ENCODE data around the gene NEDD4L.
"Not testable (repeated sequence)": the region's sequence is repeated elsewhere in the genome, so short reads cannot be mapped to it uniquely, and the experiment has no call there.

The NEDD4L gene

GRCh38 chr18:58156516-58156915 is 112.5 kb downstream of the NEDD4L start:
- Histone ChIP-seq H3K36me3 (ENCODE audit: control insufficient read depth, insufficient read depth, low read length) (no peaks in the 10 kb centered on the region), H3K4me3 (ENCODE audit: low read length) (no peak overlapping the region), H3K9ac (ENCODE audit: low read length) (no peak overlapping the region), H3K27me3 (ENCODE audit: control insufficient read depth, insufficient read depth, low read length) (no peaks in the 10 kb centered on the region), H3K4me1 (ENCODE audit: control insufficient read depth, insufficient read depth, low read length) (peaks cover 22% of the 10 kb centered on the region), H3K9me3 (ENCODE audit: control insufficient read depth, low read length) (no peaks in the 10 kb centered on the region)

GRCh38 chr18:58157237-58157636 is 113.2 kb downstream of the NEDD4L start:
- no peak overlapping the region for H3K9ac ChIP-seq (ENCODE audit: low read length)
- peaks cover 22% of the 10 kb centered on the region for H3K4me1 ChIP-seq (ENCODE audit: control insufficient read depth, insufficient read depth, low read length)
- no peaks in the 10 kb centered on the region for H3K27me3 ChIP-seq (ENCODE audit: control insufficient read depth, insufficient read depth, low read length)
- no peaks in the 10 kb centered on the region for H3K36me3 ChIP-seq (ENCODE audit: control insufficient read depth, insufficient read depth, low read length)
- no peak overlapping the region for H3K4me3 ChIP-seq (ENCODE audit: low read length)
- no peaks in the 10 kb centered on the region for H3K9me3 ChIP-seq (ENCODE audit: control insufficient read depth, low read length)

GRCh38 chr18:58158008-58158407 is 114.0 kb downstream of the NEDD4L start:
- Histone ChIP-seq H3K4me1 (ENCODE audit: control insufficient read depth, insufficient read depth, low read length) (peaks cover 22% of the 10 kb centered on the region), H3K36me3 (ENCODE audit: control insufficient read depth, insufficient read depth, low read length) (no peaks in the 10 kb centered on the region)

GRCh38 chr18:58158459-58158858 is 114.4 kb downstream of the NEDD4L start:
- H3K9ac ChIP-seq (ENCODE audit: low read length): no peak overlapping the region
- H3K36me3 ChIP-seq (ENCODE audit: control insufficient read depth, insufficient read depth, low read length): no peaks in the 10 kb centered on the region
- H3K4me1 ChIP-seq (ENCODE audit: control insufficient read depth, insufficient read depth, low read length): peaks cover 22% of the 10 kb centered on the region
- H3K27me3 ChIP-seq (ENCODE audit: control insufficient read depth, insufficient read depth, low read length): no peaks in the 10 kb centered on the region
- H3K4me3 ChIP-seq (ENCODE audit: low read length): no peak overlapping the region
- H3K9me3 ChIP-seq (ENCODE audit: control insufficient read depth, low read length): no peaks in the 10 kb centered on the region

More at GRCh38 chr18:58158008-58158407, 114.0 kb downstream of the NEDD4L start:
- H3K9ac ChIP-seq (ENCODE audit: low read length): no peak overlapping the region
- H3K27me3 ChIP-seq (ENCODE audit: control insufficient read depth, insufficient read depth, low read length): no peaks in the 10 kb centered on the region
- H3K4me3 ChIP-seq (ENCODE audit: low read length): no peak overlapping the region
- H3K9me3 ChIP-seq (ENCODE audit: control insufficient read depth, low read length): no peaks in the 10 kb centered on the region

GRCh38 chr18:58161659-58162058 is 117.6 kb downstream of the NEDD4L start:
- H3K9me3 ChIP-seq (ENCODE audit: control insufficient read depth, low read length): no peaks in the 10 kb centered on the region
- H3K9ac ChIP-seq (ENCODE audit: low read length): no peak overlapping the region
- H3K36me3 ChIP-seq (ENCODE audit: control insufficient read depth, insufficient read depth, low read length): no peaks in the 10 kb centered on the region
- H3K27me3 ChIP-seq (ENCODE audit: control insufficient read depth, insufficient read depth, low read length): no peaks in the 10 kb centered on the region
- no peak overlapping the region for H3K4me3 ChIP-seq (ENCODE audit: low read length)
- H3K4me1 ChIP-seq (ENCODE audit: control insufficient read depth, insufficient read depth, low read length): peaks cover 20% of the 10 kb centered on the region

GRCh38 chr18:58162127-58162526 is 118.1 kb downstream of the NEDD4L start:
- Histone ChIP-seq H3K4me3 (ENCODE audit: low read length) (no peak overlapping the region), H3K9ac (ENCODE audit: low read length) (no peak overlapping the region), H3K4me1 (ENCODE audit: control insufficient read depth, insufficient read depth, low read length) (peaks cover 15% of the 10 kb centered on the region), H3K27me3 (ENCODE audit: control insufficient read depth, insufficient read depth, low read length) (no peaks in the 10 kb centered on the region), H3K36me3 (ENCODE audit: control insufficient read depth, insufficient read depth, low read length) (no peaks in the 10 kb centered on the region), H3K9me3 (ENCODE audit: control insufficient read depth, low read length) (no peaks in the 10 kb centered on the region)

- no peaks in the 10 kb centered on the region for H3K9me3 ChIP-seq (ENCODE audit: control insufficient read depth, low read length)
- H3K9ac ChIP-seq (ENCODE audit: low read length): no peak overlapping the region
- H3K27me3 ChIP-seq (ENCODE audit: control insufficient read depth, insufficient read depth, low read length): no peaks in the 10 kb centered on the region
- peaks cover 14% of the 10 kb centered on the region for H3K4me1 ChIP-seq (ENCODE audit: control insufficient read depth, insufficient read depth, low read length)
- no peaks in the 10 kb centered on the region for H3K36me3 ChIP-seq (ENCODE audit: control insufficient read depth, insufficient read depth, low read length)
- H3K4me3 ChIP-seq (ENCODE audit: low read length): no peak overlapping the region
Observed at GRCh38 chr18:58163004-58163590, 119.1 kb downstream of the NEDD4L start.

- H3K36me3 ChIP-seq (ENCODE audit: control insufficient read depth, insufficient read depth, low read length): no peaks in the 10 kb centered on the region
- no peaks in the 10 kb centered on the region for H3K27me3 ChIP-seq (ENCODE audit: control insufficient read depth, insufficient read depth, low read length)
- H3K4me3 ChIP-seq (ENCODE audit: low read length): no peak overlapping the region
- no peak overlapping the region for H3K9ac ChIP-seq (ENCODE audit: low read length)
- H3K9me3 ChIP-seq (ENCODE audit: control insufficient read depth, low read length): no peaks in the 10 kb centered on the region
- H3K4me1 ChIP-seq (ENCODE audit: control insufficient read depth, insufficient read depth, low read length): no peaks in the 10 kb centered on the region
Observed at GRCh38 chr18:58166278-58166844, 122.3 kb downstream of the NEDD4L start.

- no peak overlapping the region for H3K4me3 ChIP-seq (ENCODE audit: low read length)
Observed at GRCh38 chr18:58167073-58167472, 123.0 kb downstream of the NEDD4L start.

GRCh38 chr18:58168221-58168620 is 124.2 kb downstream of the NEDD4L start:
- H3K27me3 ChIP-seq (ENCODE audit: control insufficient read depth, insufficient read depth, low read length): no peaks in the 10 kb centered on the region
- no peak overlapping the region for H3K9ac ChIP-seq (ENCODE audit: low read length)
- H3K36me3 ChIP-seq (ENCODE audit: control insufficient read depth, insufficient read depth, low read length): no peaks in the 10 kb centered on the region
- no peak overlapping the region for H3K4me3 ChIP-seq (ENCODE audit: low read length)
- H3K9me3 ChIP-seq (ENCODE audit: control insufficient read depth, low read length): no peaks in the 10 kb centered on the region
- H3K4me1 ChIP-seq (ENCODE audit: control insufficient read depth, insufficient read depth, low read length): no peaks in the 10 kb centered on the region

More at GRCh38 chr18:58167073-58167472, 123.0 kb downstream of the NEDD4L start:
- no peaks in the 10 kb centered on the region for H3K36me3 ChIP-seq (ENCODE audit: control insufficient read depth, insufficient read depth, low read length)
- H3K9ac ChIP-seq (ENCODE audit: low read length): no peak overlapping the region
- no peaks in the 10 kb centered on the region for H3K9me3 ChIP-seq (ENCODE audit: control insufficient read depth, low read length)
- no peaks in the 10 kb centered on the region for H3K27me3 ChIP-seq (ENCODE audit: control insufficient read depth, insufficient read depth, low read length)
- no peaks in the 10 kb centered on the region for H3K4me1 ChIP-seq (ENCODE audit: control insufficient read depth, insufficient read depth, low read length)

- no peak overlapping the region for H3K4me3 ChIP-seq (ENCODE audit: low read length)
- no peaks in the 10 kb centered on the region for H3K4me1 ChIP-seq (ENCODE audit: control insufficient read depth, insufficient read depth, low read length)
- no peak overlapping the region for H3K9ac ChIP-seq (ENCODE audit: low read length)
- H3K27me3 ChIP-seq (ENCODE audit: control insufficient read depth, insufficient read depth, low read length): no peaks in the 10 kb centered on the region
- H3K9me3 ChIP-seq (ENCODE audit: control insufficient read depth, low read length): no peaks in the 10 kb centered on the region
- H3K36me3 ChIP-seq (ENCODE audit: control insufficient read depth, insufficient read depth, low read length): no peaks in the 10 kb centered on the region
Observed at GRCh38 chr18:58168993-58169392, 125.0 kb downstream of the NEDD4L start.

- Histone ChIP-seq H3K36me3 (ENCODE audit: control insufficient read depth, insufficient read depth, low read length) (no peaks in the 10 kb centered on the region), H3K4me1 (ENCODE audit: control insufficient read depth, insufficient read depth, low read length) (no peaks in the 10 kb centered on the region), H3K9ac (ENCODE audit: low read length) (no peak overlapping the region)
Observed at GRCh38 chr18:58169472-58169871, 125.4 kb downstream of the NEDD4L start.

GRCh38 chr18:58170036-58170435 is 126.0 kb downstream of the NEDD4L start:
- H3K4me3 ChIP-seq (ENCODE audit: low read length); H3K36me3 ChIP-seq (ENCODE audit: control insufficient read depth, insufficient read depth, low read length); H3K4me1 ChIP-seq (ENCODE audit: control insufficient read depth, insufficient read depth, low read length); H3K27me3 ChIP-seq (ENCODE audit: control insufficient read depth, insufficient read depth, low read length); H3K9ac ChIP-seq (ENCODE audit: low read length); H3K9me3 ChIP-seq (ENCODE audit: control insufficient read depth, low read length): not testable (repeated sequence)

More at GRCh38 chr18:58169472-58169871, 125.4 kb downstream of the NEDD4L start:
- Histone ChIP-seq H3K9me3 (ENCODE audit: control insufficient read depth, low read length) (no peaks in the 10 kb centered on the region), H3K4me3 (ENCODE audit: low read length) (no peak overlapping the region), H3K27me3 (ENCODE audit: control insufficient read depth, insufficient read depth, low read length) (no peaks in the 10 kb centered on the region)
